ENCODE measurements around the gene RABIF. TPM values are rescaled to one million over a fixed set of nuclear protein-coding genes. Genes with fewer than 3 reads are reported as not detected.

RABIF gene
- total RNA-seq, 1 experiment from 2014 or later, result 15.3 TPM

DNA sequence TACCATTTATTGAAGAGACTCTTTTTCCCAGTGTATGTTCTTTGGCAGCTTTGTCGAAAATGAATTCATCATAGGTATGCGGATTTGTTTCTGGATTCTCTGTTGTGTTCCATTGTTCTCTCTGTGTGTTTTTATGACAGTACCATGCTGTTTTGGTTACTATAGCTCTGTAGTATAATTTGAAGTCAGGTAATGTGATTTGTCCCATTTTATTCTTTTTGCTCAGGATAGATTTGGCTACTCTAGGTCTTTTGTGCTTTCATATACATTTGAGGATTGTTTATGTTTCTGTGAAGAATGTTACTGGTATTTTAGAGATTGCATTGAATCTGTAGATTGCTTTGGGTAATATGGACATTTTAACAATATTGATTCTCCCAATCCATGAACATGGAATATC is 43.5 kb upstream of the RABIF start:
- Histone ChIP-seq H3K27me3 (ENCODE audit: control insufficient read depth, insufficient read depth, low read length) (no peaks in the 10 kb centered on the region; the same call in 1 of the 2 replicates), H3K27ac (ENCODE audit: low read length) (no peak overlapping the region), H3K4me3 (ENCODE audit: low read depth in 2 of 2, low read length in 2 of 2) (no peak overlapping the region), H3K36me3 (ENCODE audit: control insufficient read depth, insufficient read depth, low read length) (no peaks in the 10 kb centered on the region), H3K4me1 (ENCODE audit: control insufficient read depth, insufficient read depth, low read length) (no peaks in the 10 kb centered on the region), H3K9me3 (ENCODE audit: control insufficient read depth, insufficient read depth, low read depth, low read length) (no peaks in the 10 kb centered on the region)
- intact Hi-C loops (cut with micrococcal nuclease; ENCODE audit: unreplicated experiment), result no loop called here
- BruUV-seq (replicated peaks), result no TSS peak
- CTCF ChIA-PET, result no interaction called here
- in situ Hi-C loops (cut with HindIII; ENCODE audit: low pct_unique_long_range_greater_than_20kb, low sequenced_read_pairs), result no loop called here
- POLR2A ChIA-PET, result no interaction called here
- DNase-seq (ENCODE audit: low read depth, low spot score) (no peak), ATAC-seq (no peak)
- TF ChIP-seq, protein P1, sequence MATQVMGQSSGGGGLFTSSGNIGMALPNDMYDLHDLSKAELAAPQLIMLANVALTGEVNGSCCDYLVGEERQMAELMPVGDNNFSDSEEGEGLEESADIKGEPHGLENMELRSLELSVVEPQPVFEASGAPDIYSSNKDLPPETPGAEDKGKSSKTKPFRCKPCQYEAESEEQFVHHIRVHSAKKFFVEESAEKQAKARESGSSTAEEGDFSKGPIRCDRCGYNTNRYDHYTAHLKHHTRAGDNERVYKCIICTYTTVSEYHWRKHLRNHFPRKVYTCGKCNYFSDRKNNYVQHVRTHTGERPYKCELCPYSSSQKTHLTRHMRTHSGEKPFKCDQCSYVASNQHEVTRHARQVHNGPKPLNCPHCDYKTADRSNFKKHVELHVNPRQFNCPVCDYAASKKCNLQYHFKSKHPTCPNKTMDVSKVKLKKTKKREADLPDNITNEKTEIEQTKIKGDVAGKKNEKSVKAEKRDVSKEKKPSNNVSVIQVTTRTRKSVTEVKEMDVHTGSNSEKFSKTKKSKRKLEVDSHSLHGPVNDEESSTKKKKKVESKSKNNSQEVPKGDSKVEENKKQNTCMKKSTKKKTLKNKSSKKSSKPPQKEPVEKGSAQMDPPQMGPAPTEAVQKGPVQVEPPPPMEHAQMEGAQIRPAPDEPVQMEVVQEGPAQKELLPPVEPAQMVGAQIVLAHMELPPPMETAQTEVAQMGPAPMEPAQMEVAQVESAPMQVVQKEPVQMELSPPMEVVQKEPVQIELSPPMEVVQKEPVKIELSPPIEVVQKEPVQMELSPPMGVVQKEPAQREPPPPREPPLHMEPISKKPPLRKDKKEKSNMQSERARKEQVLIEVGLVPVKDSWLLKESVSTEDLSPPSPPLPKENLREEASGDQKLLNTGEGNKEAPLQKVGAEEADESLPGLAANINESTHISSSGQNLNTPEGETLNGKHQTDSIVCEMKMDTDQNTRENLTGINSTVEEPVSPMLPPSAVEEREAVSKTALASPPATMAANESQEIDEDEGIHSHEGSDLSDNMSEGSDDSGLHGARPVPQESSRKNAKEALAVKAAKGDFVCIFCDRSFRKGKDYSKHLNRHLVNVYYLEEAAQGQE (IDR thresholded peaks at IDR 0.05; ENCODE audit: insufficient read depth in 1 of 2, low read depth in 2 of 2, low read length in 1 of 2), result no peak
- TF ChIP-seq, protein P2, sequence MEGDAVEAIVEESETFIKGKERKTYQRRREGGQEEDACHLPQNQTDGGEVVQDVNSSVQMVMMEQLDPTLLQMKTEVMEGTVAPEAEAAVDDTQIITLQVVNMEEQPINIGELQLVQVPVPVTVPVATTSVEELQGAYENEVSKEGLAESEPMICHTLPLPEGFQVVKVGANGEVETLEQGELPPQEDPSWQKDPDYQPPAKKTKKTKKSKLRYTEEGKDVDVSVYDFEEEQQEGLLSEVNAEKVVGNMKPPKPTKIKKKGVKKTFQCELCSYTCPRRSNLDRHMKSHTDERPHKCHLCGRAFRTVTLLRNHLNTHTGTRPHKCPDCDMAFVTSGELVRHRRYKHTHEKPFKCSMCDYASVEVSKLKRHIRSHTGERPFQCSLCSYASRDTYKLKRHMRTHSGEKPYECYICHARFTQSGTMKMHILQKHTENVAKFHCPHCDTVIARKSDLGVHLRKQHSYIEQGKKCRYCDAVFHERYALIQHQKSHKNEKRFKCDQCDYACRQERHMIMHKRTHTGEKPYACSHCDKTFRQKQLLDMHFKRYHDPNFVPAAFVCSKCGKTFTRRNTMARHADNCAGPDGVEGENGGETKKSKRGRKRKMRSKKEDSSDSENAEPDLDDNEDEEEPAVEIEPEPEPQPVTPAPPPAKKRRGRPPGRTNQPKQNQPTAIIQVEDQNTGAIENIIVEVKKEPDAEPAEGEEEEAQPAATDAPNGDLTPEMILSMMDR (IDR thresholded peaks at IDR 0.05), result no peak
- no peak for TF ChIP-seq POLR2AphosphoS5 (IDR thresholded peaks at IDR 0.05; ENCODE audit: low read depth, low read length)
- TF ChIP-seq TCF7L2 (IDR thresholded peaks at IDR 0.05; ENCODE audit: low read depth, low read length), result no peak
- TF ChIP-seq SIN3A (IDR thresholded peaks at IDR 0.05; ENCODE audit: borderline replicate concordance, insufficient read depth, low read depth, low read length), result no peak

DNA sequence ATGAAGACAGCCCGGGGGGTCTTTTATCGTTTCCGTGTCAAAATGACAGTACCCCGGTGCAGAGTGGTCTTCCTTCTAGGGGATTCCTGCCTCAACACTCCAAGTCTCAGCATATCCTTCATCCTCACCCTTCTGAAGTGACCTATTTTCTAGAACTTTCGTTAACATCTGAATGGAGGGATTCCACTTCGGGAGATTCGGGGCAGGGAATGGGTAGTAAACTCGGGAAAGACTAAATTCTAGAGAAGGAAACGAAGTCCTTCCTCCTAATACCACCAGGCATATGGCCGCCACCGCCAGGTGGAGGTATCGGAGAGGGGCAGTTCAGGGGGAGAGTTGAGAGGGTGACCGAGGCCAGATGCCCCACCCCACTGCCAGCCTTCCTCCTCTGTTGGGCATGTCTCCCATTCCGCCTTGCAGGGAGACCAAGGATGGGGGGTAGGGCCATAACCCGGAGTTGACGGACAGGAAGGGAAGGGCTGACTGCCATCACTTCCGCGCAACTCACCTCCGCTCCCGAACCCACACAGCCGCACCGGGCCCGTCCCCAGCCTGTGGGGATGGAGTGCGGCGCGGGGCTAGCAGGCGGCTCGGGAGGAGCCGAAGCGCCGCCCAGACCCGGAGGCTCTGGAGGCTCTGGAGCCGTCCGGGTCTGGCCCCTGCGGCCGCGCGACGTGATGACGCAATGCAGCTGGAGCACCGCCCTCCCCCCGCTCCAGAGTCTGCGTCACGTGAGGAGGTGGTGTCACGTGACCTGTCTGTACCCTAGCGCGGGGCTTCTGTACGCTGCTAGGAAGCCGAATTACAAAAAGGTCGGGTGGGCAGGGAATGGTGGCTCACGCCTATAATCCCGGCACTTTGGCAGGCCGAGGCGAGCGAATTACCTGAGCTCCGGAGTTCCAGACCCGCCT is 37.9 kb upstream of the RABIF start, which contains the start of gene KLHL12:
TSS of gene KLHL12 (minus strand) at position 654 of the 911 bp plus-strand sequence. CDS start 2,072 bp downstream, outside the sequence.
- no TSS peak for BruUV-seq (replicated peaks)
- H3K27ac ChIP-seq (ENCODE audit: low read length), result peak within 1 kb of the TSS; percentile 97
- H3K4me3 ChIP-seq (ENCODE audit: low read depth in 2 of 2, low read length in 2 of 2), result peak within 1 kb of the TSS; percentile 81 to 98
- ChIA-PET POLR2A (interaction anchor here (0.7 kb wide), 1 partner anchor 49 kb away, joined by 24 read pairs; no protein-coding TSS in a partner anchor), CTCF (interaction anchor here (0.6 kb wide), 2 partner anchors 28 to 73 kb away, joined by 3 to 7 read pairs; no protein-coding TSS in a partner anchor)
- ATAC-seq, result peak; percentile 99
- H3K27me3 ChIP-seq (ENCODE audit: control insufficient read depth, insufficient read depth, low read length), result no peaks in the 10 kb centered on the region
- in situ Hi-C loops (cut with HindIII; ENCODE audit: low pct_unique_long_range_greater_than_20kb, low sequenced_read_pairs), result no loop called here
- H3K36me3 ChIP-seq (ENCODE audit: control insufficient read depth, insufficient read depth, low read length), result peaks cover 8% of the 10 kb centered on the region
- intact Hi-C loops (cut with micrococcal nuclease; ENCODE audit: unreplicated experiment), result loop anchor here (5.0 kb wide), 1 partner anchor 70 kb away; no protein-coding TSS in a partner anchor
- DNase-seq (ENCODE audit: low read depth, low spot score), result peak; percentile 85
- peaks cover 6% of the 10 kb centered on the region; the same call in 1 of the 2 replicates for H3K4me1 ChIP-seq (ENCODE audit: control insufficient read depth, insufficient read depth, low read length)
- no peaks in the 10 kb centered on the region for H3K9me3 ChIP-seq (ENCODE audit: control insufficient read depth, insufficient read depth, low read depth, low read length)
- TF ChIP-seq POLR2AphosphoS5 (IDR thresholded peaks at IDR 0.05; ENCODE audit: low read depth, low read length), result peak; percentile 91
- TF ChIP-seq TCF7L2 (IDR thresholded peaks at IDR 0.05; ENCODE audit: low read depth, low read length), result peak; percentile 67
- TF ChIP-seq, protein P2 (IDR thresholded peaks at IDR 0.05), result peak; percentile 73
- TF ChIP-seq, protein P1 (IDR thresholded peaks at IDR 0.05; ENCODE audit: insufficient read depth in 1 of 2, low read depth in 2 of 2, low read length in 1 of 2), result peak in 1 of 2 experiments; percentile 53; a peak in 1 of 4 replicates
- TF ChIP-seq SIN3A (IDR thresholded peaks at IDR 0.05; ENCODE audit: borderline replicate concordance, insufficient read depth, low read depth, low read length), result peak; percentile 91
